Upper lobe of left lung (tissue), 4 donors: ENCODE measurements around the gene DCAF17.

Experiments
- EP300 ChIP-seq, 4 donors: sonication (generic); formaldehyde crosslinking; IDR thresholded peaks; one replicate each; pipeline ENCODE4 v1.5.1; 2017; ENCODE audit warnings: antibody characterized with exemption in 4 of 4, control low read depth in 2 of 4
- POLR2A ChIP-seq, 4 donors: fragments of 450-650 bp; IDR thresholded peaks; one replicate each; pipeline ENCODE4 v1.5.1; 2016 to 2017; ENCODE audit warnings: antibody characterized with exemption in 4 of 4, mild to moderate bottlenecking in 2 of 4
- POLR2AphosphoS5 ChIP-seq, 2 donors: sonication (generic); formaldehyde crosslinking; IDR thresholded peaks; one replicate each; pipeline ENCODE4 v1.5.1; 2017; ENCODE audit warnings: antibody characterized with exemption in 2 of 2
- TF ChIP-seq, protein P1 (sequence below), 6 experiments: fragments of 450-650 bp in 4 of 6; fragments of 200-600 bp in 2 of 6; sonication (generic) in 2 of 6; IDR thresholded peaks; one replicate each; pipeline ENCODE4 v1.5.1; 2016 to 2019; ENCODE audit warnings: antibody characterized with exemption in 6 of 6

- TF ChIP-seq, protein P1, sequence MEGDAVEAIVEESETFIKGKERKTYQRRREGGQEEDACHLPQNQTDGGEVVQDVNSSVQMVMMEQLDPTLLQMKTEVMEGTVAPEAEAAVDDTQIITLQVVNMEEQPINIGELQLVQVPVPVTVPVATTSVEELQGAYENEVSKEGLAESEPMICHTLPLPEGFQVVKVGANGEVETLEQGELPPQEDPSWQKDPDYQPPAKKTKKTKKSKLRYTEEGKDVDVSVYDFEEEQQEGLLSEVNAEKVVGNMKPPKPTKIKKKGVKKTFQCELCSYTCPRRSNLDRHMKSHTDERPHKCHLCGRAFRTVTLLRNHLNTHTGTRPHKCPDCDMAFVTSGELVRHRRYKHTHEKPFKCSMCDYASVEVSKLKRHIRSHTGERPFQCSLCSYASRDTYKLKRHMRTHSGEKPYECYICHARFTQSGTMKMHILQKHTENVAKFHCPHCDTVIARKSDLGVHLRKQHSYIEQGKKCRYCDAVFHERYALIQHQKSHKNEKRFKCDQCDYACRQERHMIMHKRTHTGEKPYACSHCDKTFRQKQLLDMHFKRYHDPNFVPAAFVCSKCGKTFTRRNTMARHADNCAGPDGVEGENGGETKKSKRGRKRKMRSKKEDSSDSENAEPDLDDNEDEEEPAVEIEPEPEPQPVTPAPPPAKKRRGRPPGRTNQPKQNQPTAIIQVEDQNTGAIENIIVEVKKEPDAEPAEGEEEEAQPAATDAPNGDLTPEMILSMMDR (IDR thresholded peaks at IDR 0.05) = no peak
- TF ChIP-seq EP300 (IDR thresholded peaks at IDR 0.05) (no peak), POLR2AphosphoS5 (IDR thresholded peaks at IDR 0.05) (no peak), POLR2A (IDR thresholded peaks at IDR 0.05) (no peak)
These were observed 44.3 kb downstream of the DCAF17 start for GRCh38 chr2:171478345-171478744.
